ENCODE measurements around the gene TUBA3E. TPM values are rescaled to one million over a fixed set of nuclear protein-coding genes. Genes with fewer than 3 reads are reported as not detected.
"Not testable (repeated sequence)": the region's sequence is repeated elsewhere in the genome, so short reads cannot be mapped to it uniquely, and the experiment has no call there.

TUBA3E gene
- total and polyA plus RNA-seq, 12 donors = not detected

GRCh38 chr2:130160131-130160530 is 38.1 kb downstream of the TUBA3E start:
- Histone ChIP-seq H3K27me3 (no peaks in the 10 kb centered on the region), H3K27ac (no peak overlapping the region), H3K4me3 (no peak overlapping the region), H3K9me3 (replicated peaks in 1 of 3) (no peaks in the 10 kb centered on the region), H3K36me3 (replicated peaks in 1 of 2) (peaks cover 0 to 25% of the 10 kb centered on the region in 2 donors), H3K4me1 (replicated peaks in 1 of 2) (no peaks in the 10 kb centered on the region)
- intact Hi-C loops (cut with DNase I) = no loop called here
- TF ChIP-seq POLR2A (IDR thresholded peaks at IDR 0.05) = no peak
- 95 to 100% (median 96%) methylated on average over 6 of the region's 6 CpGs for WGBS, 4 donors
- DNase-seq = no peak

- peaks cover 0 to 19% of the 10 kb centered on the region in 2 donors for H3K36me3 ChIP-seq (replicated peaks in 1 of 2)
- DNase-seq; H3K27ac ChIP-seq; H3K27me3 ChIP-seq; intact Hi-C loops (cut with DNase I); H3K4me1 ChIP-seq (replicated peaks in 1 of 2); H3K9me3 ChIP-seq (replicated peaks in 1 of 3); H3K4me3 ChIP-seq: not testable (repeated sequence)
- WGBS, 4 donors = 92 to 98% (median 93%) methylated on average over 4 of the region's 4 CpGs
Observed at GRCh38 chr2:130159376-130159775, 38.9 kb downstream of the TUBA3E start.

- no peaks in the 10 kb centered on the region for H3K4me1 ChIP-seq (replicated peaks in 1 of 2)
- intact Hi-C loops (cut with DNase I) = no loop called here
- no peak for DNase-seq
- no peak overlapping the region for H3K27ac ChIP-seq
- H3K36me3 ChIP-seq (replicated peaks in 1 of 2) = peaks cover 0 to 19% of the 10 kb centered on the region in 2 donors
- 86 to 94% (median 92%) methylated on average over 3 to 9 of the region's 9 CpGs for WGBS, 4 donors
- TF ChIP-seq POLR2A (IDR thresholded peaks at IDR 0.05) = no peak
- TF ChIP-seq CTCF (IDR thresholded peaks at IDR 0.05) = no peak
- H3K27me3 ChIP-seq = no peaks in the 10 kb centered on the region
- no peak overlapping the region for H3K4me3 ChIP-seq
- H3K9me3 ChIP-seq (replicated peaks in 1 of 3) = no peaks in the 10 kb centered on the region
Observed at GRCh38 chr2:130158631-130159030, 39.6 kb downstream of the TUBA3E start.

- H3K9me3 ChIP-seq (replicated peaks in 1 of 3); H3K27ac ChIP-seq; intact Hi-C loops (cut with DNase I); DNase-seq; H3K27me3 ChIP-seq; H3K4me3 ChIP-seq; H3K4me1 ChIP-seq (replicated peaks in 1 of 2): not testable (repeated sequence)
- peaks cover 0 to 17% of the 10 kb centered on the region in 2 donors for H3K36me3 ChIP-seq (replicated peaks in 1 of 2)
- WGBS, 4 donors = 77 to 83% (median 81%) methylated on average over 13 of the region's 13 CpGs
Observed at GRCh38 chr2:130157825-130158514, 40.3 kb downstream of the TUBA3E start.

GRCh38 chr2:130157354-130157753 is 40.9 kb downstream of the TUBA3E start:
- intact Hi-C loops (cut with DNase I) = not testable (repeated sequence)
- WGBS, 4 donors = 87 to 100% (median 92%) methylated on average over 4 to 10 of the region's 12 CpGs; no CpG with 5 or more reads in 1 of the 4 donors

GRCh38 chr2:130156624-130157004 is 41.6 kb downstream of the TUBA3E start:
- Histone ChIP-seq H3K4me1 (replicated peaks in 1 of 2) (no peaks in the 10 kb centered on the region), H3K36me3 (replicated peaks in 1 of 2) (peaks cover 0 to 18% of the 10 kb centered on the region in 2 donors), H3K27ac (no peak overlapping the region), H3K9me3 (replicated peaks in 1 of 3) (no peaks in the 10 kb centered on the region), H3K27me3 (no peaks in the 10 kb centered on the region), H3K4me3 (no peak overlapping the region)
- 82 to 86% (median 86%) methylated on average over 4 to 9 of the region's 9 CpGs; no CpG with 5 or more reads in 1 of the 4 donors for WGBS, 4 donors
- no peak for TF ChIP-seq CTCF (IDR thresholded peaks at IDR 0.05)
- TF ChIP-seq POLR2A (IDR thresholded peaks at IDR 0.05) = no peak
- no peak for DNase-seq
- intact Hi-C loops (cut with DNase I) = no loop called here

More at GRCh38 chr2:130157354-130157753, 40.9 kb downstream of the TUBA3E start:
- H3K27me3 ChIP-seq; DNase-seq; H3K9me3 ChIP-seq (replicated peaks in 1 of 3); H3K27ac ChIP-seq; H3K4me3 ChIP-seq; H3K4me1 ChIP-seq (replicated peaks in 1 of 2): not testable (repeated sequence)
- peaks cover 0 to 17% of the 10 kb centered on the region in 2 donors for H3K36me3 ChIP-seq (replicated peaks in 1 of 2)

Measured in adrenal gland (tissue), 12 donors.